GM12878 (cell line): ENCODE results near the gene FAM120B. TPM values are rescaled to one million over a fixed set of nuclear protein-coding genes. Genes with fewer than 3 reads are reported as not detected.

Experiments used
- CBFB ChIP-seq: IDR thresholded peaks from 2 replicates; pipeline ENCODE4 v1.6.1; 2016; ENCODE audit warnings: antibody characterized with exemption, low read depth
- CUX1 ChIP-seq: IDR thresholded peaks from 2 replicates; pipeline ENCODE4 v1.6.1; 2012; ENCODE audit warnings: improper control_type of control experiment, low read depth, low read length; ENCODE audit not compliant: insufficient replicate concordance
- ESRRA ChIP-seq: IDR thresholded peaks from 2 replicates; pipeline ENCODE4 v1.6.1; 2012; ENCODE audit warnings: mild to moderate bottlenecking, low read length, improper control_type of control experiment
- FOXK2 ChIP-seq: fragments of 450-650 bp; IDR thresholded peaks from 2 replicates; pipeline ENCODE4 v1.6.1; 2017; ENCODE audit warnings: mild to moderate bottlenecking, moderate library complexity
- IKZF1 ChIP-seq: fragments of 450-650 bp; conservative IDR thresholded peaks from 2 replicates; pipeline ENCODE4 v1.6.1; 2017; ENCODE audit warnings: antibody characterized with exemption, mild to moderate bottlenecking
- IRF4 ChIP-seq: IDR thresholded peaks from 2 replicates; pipeline ENCODE4 v1.6.1; 2011; ENCODE audit warnings: low read depth, low read length
- PAX8 ChIP-seq: fragments of 450-650 bp; IDR thresholded peaks from 2 replicates; pipeline ENCODE4 v1.6.1; 2017; ENCODE audit warnings: mild to moderate bottlenecking, moderate library complexity
- POU2F2 ChIP-seq: IDR thresholded peaks from 3 replicates; pipeline ENCODE4 v1.6.1; 2011; ENCODE audit warnings: low read depth, mild to moderate bottlenecking, low read length, borderline replicate concordance
- ZNF622 ChIP-seq: fragments of 450-650 bp; IDR thresholded peaks from 2 replicates; pipeline ENCODE4 v1.6.1; 2017; ENCODE audit warnings: mild to moderate bottlenecking, inconsistent platforms
- polyA plus RNA-seq, 11 experiments: library from polyadenylated mRNA; depleted of rRNA in 4 of 11; unstranded in 6 of 11; stranded (reverse) in 5 of 11; fragments of >200 nt; fragmentation: Nextera tagmentation in 4 of 11; fragmentation: Illumina TruSeq in 1 of 11; extraction: Ambion mirVana in 4 of 11; extraction: Trizol in 1 of 11; gene quantifications; 1 replicate in 1 of 11; 2 replicates in 10 of 11; pipeline versions ENCODE4 v1.2.1 to v1.2.3, GENCODE V29; 2011 to 2016; ENCODE audit warnings: inconsistent platforms in 2 of 11, missing spikeins in 2 of 11, low read depth in 1 of 11
- total RNA-seq, 4 experiments: library from RNA; depleted of rRNA in 3 of 4; stranded (reverse); fragments of >200 nt in 3 of 4; fragmentation: Illumina TruSeq in 1 of 4; extraction: Trizol in 1 of 4; gene quantifications; 2 replicates each; pipeline versions ENCODE4 v1.2.1 to v1.2.3, GENCODE V29; 2013 to 2021

The FAM120B gene
- total and polyA plus RNA-seq, 10 of the 15 experiments (the other 5 are each of a cell fraction or from before 2014, with no cell fraction given): 3.3 to 21.6 (median 15.3) TPM

GRCh38 chr6:170442596-170442995 is 136.0 kb downstream of the FAM120B start (continued):
- TF ChIP-seq CUX1: no peak
- no peak for TF ChIP-seq PAX8
- TF ChIP-seq FOXK2: no peak
- TF ChIP-seq ESRRA: no peak
- no peak for TF ChIP-seq POU2F2
- no peak for TF ChIP-seq CBFB
- no peak for TF ChIP-seq IKZF1
- TF ChIP-seq ZNF622: no peak
- TF ChIP-seq IRF4: no peak
